Activated T-cell treated with anti-CD3 and anti-CD28 coated beads, Interleukin-2, amount 50 U/mL, for 72 hours (primary cell): ENCODE data around the gene LRWD1. TPM values are rescaled to one million over a fixed set of nuclear protein-coding genes. Genes with fewer than 3 reads are reported as not detected.
A peak's percentile ranks its signal among the peaks of the same experiment; 100 is the strongest.
"Not testable (repeated sequence)": the region's sequence is repeated elsewhere in the genome, so short reads cannot be mapped to it uniquely, and the experiment has no call there.

Experiments
- ATAC-seq, 2 donors: fragments of 150-1000 bp; cut with Tn5 transposase; replicated peaks in 1 of 2; 2 replicates each; pipeline ENCODE4 v1.10.0; 2021; ENCODE audit warnings: moderate library complexity in 2 of 2, mild to moderate bottlenecking in 1 of 2
- DNase-seq, 2 donors: peaks; one replicate each; pipeline ENCODE4 v3.0.0; 2021 to 2022; ENCODE audit warnings: mixed read lengths in 1 of 2
- H3K27ac Mint-ChIP-seq: one replicate; pipeline ENCODE4 v1.8.0; 2022; ENCODE audit warnings: mild to moderate bottlenecking, moderate library complexity, mixed read lengths
- H3K27me3 Mint-ChIP-seq: one replicate; pipeline ENCODE4 v1.8.0; 2022; ENCODE audit warnings: low read depth, mixed read lengths
- H3K36me3 Mint-ChIP-seq, 2 donors: one replicate each; pipeline ENCODE4 v1.8.0; 2022; ENCODE audit warnings: mixed read lengths in 2 of 2, mild to moderate bottlenecking in 1 of 2; ENCODE audit not compliant: insufficient read depth in 2 of 2
- H3K4me1 Mint-ChIP-seq: one replicate; pipeline ENCODE4 v1.8.0; 2022; ENCODE audit warnings: low read depth, mixed read lengths
- H3K4me3 Mint-ChIP-seq, 2 donors: one replicate each; pipeline ENCODE4 v1.8.0; 2022; ENCODE audit warnings: mild to moderate bottlenecking in 2 of 2, mixed read lengths in 2 of 2, moderate library complexity in 2 of 2
- H3K9me3 Mint-ChIP-seq, 2 donors: one replicate each; pipeline ENCODE4 v1.8.0; 2022; ENCODE audit warnings: mixed read lengths in 2 of 2
- total RNA-seq, 2 donors: library from RNA; stranded (reverse); gene quantifications; one replicate each; pipeline ENCODE4 v1.2.3, GENCODE V29; 2022

The LRWD1 gene
- total RNA-seq, 2 donors from 2014 or later = 13.1 to 13.6 TPM

- Mint-ChIP-seq H3K27ac (no peak overlapping the region), H3K27me3 (no peaks in the 10 kb centered on the region), H3K4me1 (peaks cover 5% of the 10 kb centered on the region), H3K4me3 (no peak overlapping the region), H3K9me3 (no peaks in the 10 kb centered on the region), H3K36me3 (peaks cover 0 to 3% of the 10 kb centered on the region in 2 donors)
- DNase-seq (peak; percentile 53 to 56), ATAC-seq (peak; percentile 85 to 86)
These were observed 14.5 kb upstream of the LRWD1 start for GRCh38 chr7:102450242-102450641.

- Mint-ChIP-seq H3K4me3 (no peak overlapping the region), H3K9me3 (no peaks in the 10 kb centered on the region), H3K36me3 (peaks cover 0 to 2% of the 10 kb centered on the region in 2 donors), H3K4me1 (peaks cover 5% of the 10 kb centered on the region), H3K27me3 (no peaks in the 10 kb centered on the region), H3K27ac (no peak overlapping the region)
- no peak for ATAC-seq
- no peak for DNase-seq
These were observed 13.3 kb upstream of the LRWD1 start for GRCh38 chr7:102451371-102452054.

GRCh38 chr7:102452451-102452850, 12.3 kb upstream of the LRWD1 start:
- ATAC-seq (no peak), DNase-seq (no peak)
- Mint-ChIP-seq H3K36me3 (peaks cover 0 to 2% of the 10 kb centered on the region in 2 donors), H3K27ac (no peak overlapping the region), H3K4me3 (no peak overlapping the region), H3K4me1 (peaks cover 5% of the 10 kb centered on the region), H3K9me3 (no peaks in the 10 kb centered on the region), H3K27me3 (no peaks in the 10 kb centered on the region)

GRCh38 chr7:102453319-102453718, 11.5 kb upstream of the LRWD1 start:
- H3K9me3 Mint-ChIP-seq = no peaks in the 10 kb centered on the region
- no peak for ATAC-seq
- H3K27me3 Mint-ChIP-seq = no peaks in the 10 kb centered on the region
- H3K36me3 Mint-ChIP-seq = peaks cover 0 to 2% of the 10 kb centered on the region in 2 donors
- H3K27ac Mint-ChIP-seq = no peak overlapping the region
- no peak for DNase-seq
- H3K4me3 Mint-ChIP-seq = no peak overlapping the region
- H3K4me1 Mint-ChIP-seq = peaks cover 5% of the 10 kb centered on the region

GRCh38 chr7:102454468-102454867, 10.3 kb upstream of the LRWD1 start:
- Mint-ChIP-seq H3K9me3 (no peaks in the 10 kb centered on the region), H3K27ac (no peak overlapping the region)
- no peak for DNase-seq

GRCh38 chr7:102454932-102455331, 9.9 kb upstream of the LRWD1 start:
- H3K4me3 Mint-ChIP-seq, H3K9me3 Mint-ChIP-seq, DNase-seq, H3K36me3 Mint-ChIP-seq, ATAC-seq, H3K4me1 Mint-ChIP-seq, H3K27me3 Mint-ChIP-seq, H3K27ac Mint-ChIP-seq: not testable (repeated sequence)

More at GRCh38 chr7:102454468-102454867, 10.3 kb upstream of the LRWD1 start:
- H3K4me3 Mint-ChIP-seq = no peak overlapping the region
- no peak for ATAC-seq
- H3K36me3 Mint-ChIP-seq = peaks cover 0 to 3% of the 10 kb centered on the region in 2 donors
- peaks cover 5% of the 10 kb centered on the region for H3K4me1 Mint-ChIP-seq
- no peaks in the 10 kb centered on the region for H3K27me3 Mint-ChIP-seq

GRCh38 chr7:102455596-102455995, 9.2 kb upstream of the LRWD1 start:
- ATAC-seq (no peak), DNase-seq (no peak)
- Mint-ChIP-seq H3K27me3 (no peaks in the 10 kb centered on the region), H3K4me1 (no peaks in the 10 kb centered on the region), H3K36me3 (peaks cover 0 to 3% of the 10 kb centered on the region in 2 donors), H3K27ac (no peak overlapping the region), H3K4me3 (no peak overlapping the region), H3K9me3 (no peaks in the 10 kb centered on the region)

GRCh38 chr7:102456327-102456726, 8.5 kb upstream of the LRWD1 start:
- DNase-seq = no peak
- H3K27ac Mint-ChIP-seq = no peak overlapping the region
- no peak overlapping the region for H3K4me3 Mint-ChIP-seq
- no peaks in the 10 kb centered on the region for H3K27me3 Mint-ChIP-seq
- no peak for ATAC-seq
- peaks cover 0 to 3% of the 10 kb centered on the region in 2 donors for H3K36me3 Mint-ChIP-seq
- H3K9me3 Mint-ChIP-seq = no peaks in the 10 kb centered on the region
- no peaks in the 10 kb centered on the region for H3K4me1 Mint-ChIP-seq

GRCh38 chr7:102457352-102457924, 7.3 kb upstream of the LRWD1 start:
- DNase-seq (no peak), ATAC-seq (no peak)
- Mint-ChIP-seq H3K4me3 (no peak overlapping the region), H3K4me1 (peaks cover 8% of the 10 kb centered on the region), H3K27ac (no peak overlapping the region), H3K36me3 (peaks cover 0 to 5% of the 10 kb centered on the region in 2 donors), H3K27me3 (no peaks in the 10 kb centered on the region), H3K9me3 (no peaks in the 10 kb centered on the region)

GRCh38 chr7:102459221-102459844, 5.5 kb upstream of the LRWD1 start:
- ATAC-seq (no peak), DNase-seq (no peak)
- Mint-ChIP-seq H3K4me3 (no peak overlapping the region), H3K27me3 (no peaks in the 10 kb centered on the region), H3K9me3 (no peaks in the 10 kb centered on the region), H3K27ac (no peak overlapping the region), H3K36me3 (peaks cover 0 to 5% of the 10 kb centered on the region in 2 donors), H3K4me1 (peaks cover 24% of the 10 kb centered on the region)

GRCh38 chr7:102460467-102460866, 4.3 kb upstream of the LRWD1 start:
- Mint-ChIP-seq H3K27ac (no peak overlapping the region), H3K36me3 (peaks cover 0 to 5% of the 10 kb centered on the region in 2 donors), H3K4me3 (no peak overlapping the region), H3K4me1 (peaks cover 24% of the 10 kb centered on the region), H3K9me3 (no peaks in the 10 kb centered on the region), H3K27me3 (no peaks in the 10 kb centered on the region)
- no peak for ATAC-seq
- DNase-seq = no peak

GRCh38 chr7:102463841-102464576, 775 bp upstream of the LRWD1 start:
- peaks cover 37% of the 10 kb centered on the region for H3K4me1 Mint-ChIP-seq
- no peaks in the 10 kb centered on the region for H3K27me3 Mint-ChIP-seq
- H3K36me3 Mint-ChIP-seq = peaks cover 0 to 3% of the 10 kb centered on the region in 2 donors
- DNase-seq (no peak), ATAC-seq (no peak)
- H3K27ac Mint-ChIP-seq = peak overlapping the region; percentile 79
- peak overlapping the region; percentile 94 to 96 for H3K4me3 Mint-ChIP-seq
- no peaks in the 10 kb centered on the region for H3K9me3 Mint-ChIP-seq

- peaks cover 0 to 2% of the 10 kb centered on the region in 2 donors for H3K36me3 Mint-ChIP-seq
- H3K9me3 Mint-ChIP-seq = no peaks in the 10 kb centered on the region
- no peak overlapping the region for H3K27ac Mint-ChIP-seq
- H3K4me1 Mint-ChIP-seq = peaks cover 37% of the 10 kb centered on the region
- DNase-seq = no peak
- no peaks in the 10 kb centered on the region for H3K27me3 Mint-ChIP-seq
- peak overlapping the region; percentile 94 to 96 for H3K4me3 Mint-ChIP-seq
- ATAC-seq = no peak
These were observed 1.3 kb downstream of the LRWD1 start for GRCh38 chr7:102466097-102466496.
